Kidney tubule cell (primary cell): ENCODE results near the gene EIF4E2.

ENCODE experiments used
- DNase-seq: peaks from one replicate; pipeline ENCODE4 v3.0.0-alpha.2; 2018; ENCODE audit warnings: low spot score

The EIF4E2 gene

DNA sequence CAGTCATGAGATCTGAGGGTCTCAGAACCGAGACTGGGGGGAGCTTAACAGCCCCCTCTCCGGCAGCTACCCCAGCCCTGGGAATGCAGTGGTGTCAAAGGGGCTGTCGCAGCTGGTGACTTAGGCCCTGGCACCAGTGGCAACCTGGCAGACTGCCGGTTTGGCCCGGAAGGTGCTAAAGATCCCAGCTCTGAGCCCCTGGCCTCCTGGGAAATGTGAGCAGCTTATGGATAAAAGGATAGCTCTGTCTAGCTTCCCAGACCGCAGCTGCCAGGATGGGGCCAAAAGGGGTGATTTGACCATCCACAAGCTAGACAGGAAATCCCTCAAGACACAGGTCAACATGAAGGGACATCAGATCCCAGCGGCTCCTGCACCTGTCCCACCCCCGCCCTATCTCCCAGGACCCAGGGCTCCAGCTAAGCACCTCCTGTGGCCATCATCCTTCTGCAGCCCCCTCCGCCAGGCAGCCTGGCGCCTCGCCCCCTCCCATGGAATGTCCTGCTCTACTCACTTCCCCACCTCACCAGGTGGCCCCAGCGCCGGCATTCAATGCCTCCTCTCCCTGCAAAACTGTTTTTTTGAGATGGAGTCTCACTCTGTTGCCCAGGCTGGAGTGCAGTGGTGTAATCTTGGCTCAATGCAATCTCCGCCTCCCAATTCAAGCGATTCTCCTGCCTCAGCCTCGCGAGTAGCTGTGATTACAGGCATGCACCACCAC is 49.7 kb downstream of the EIF4E2 start:
- no peak for DNase-seq

DNA sequence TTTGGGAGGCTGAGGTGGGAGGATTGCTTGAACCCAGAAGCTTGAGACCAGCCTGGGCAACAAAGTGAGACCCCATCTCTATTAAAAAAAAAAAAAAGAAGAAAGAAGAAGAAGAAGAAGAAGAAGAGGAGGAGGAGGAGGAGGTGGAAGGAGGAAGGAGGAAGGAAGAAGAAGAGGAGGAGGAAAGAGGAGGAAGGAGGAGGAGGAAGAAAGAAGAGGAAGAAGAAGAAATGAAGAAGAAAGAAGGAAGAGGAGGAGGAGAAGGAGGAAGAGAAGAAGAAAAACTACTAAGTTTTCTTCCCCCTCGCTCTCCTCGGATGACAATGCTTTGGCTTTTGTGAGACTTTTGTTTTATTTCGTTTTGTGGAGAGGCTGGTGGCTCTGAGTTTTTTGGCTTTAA is 52.8 kb downstream of the EIF4E2 start:
- DNase-seq, result no peak

DNA sequence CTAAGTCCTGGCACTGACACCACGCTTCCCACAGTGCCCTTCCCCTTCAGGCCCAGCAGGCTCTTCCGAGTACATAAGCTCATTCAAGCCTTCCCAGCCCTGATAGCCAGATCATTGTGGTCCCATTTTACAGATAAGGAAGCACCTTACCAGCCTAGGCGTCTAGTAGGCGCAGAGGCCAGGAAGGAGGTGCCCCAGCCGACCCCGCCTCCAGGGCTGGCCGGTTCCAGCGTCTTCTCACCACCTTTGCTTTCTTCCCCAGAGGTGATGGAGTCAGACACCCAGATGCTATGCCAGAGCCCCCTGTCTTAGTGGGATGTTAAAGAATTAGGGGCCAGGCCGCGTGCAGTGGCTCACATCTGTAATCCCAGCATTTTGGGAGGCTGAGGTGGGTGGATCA is 54.0 kb downstream of the EIF4E2 start:
- no peak for DNase-seq

DNA sequence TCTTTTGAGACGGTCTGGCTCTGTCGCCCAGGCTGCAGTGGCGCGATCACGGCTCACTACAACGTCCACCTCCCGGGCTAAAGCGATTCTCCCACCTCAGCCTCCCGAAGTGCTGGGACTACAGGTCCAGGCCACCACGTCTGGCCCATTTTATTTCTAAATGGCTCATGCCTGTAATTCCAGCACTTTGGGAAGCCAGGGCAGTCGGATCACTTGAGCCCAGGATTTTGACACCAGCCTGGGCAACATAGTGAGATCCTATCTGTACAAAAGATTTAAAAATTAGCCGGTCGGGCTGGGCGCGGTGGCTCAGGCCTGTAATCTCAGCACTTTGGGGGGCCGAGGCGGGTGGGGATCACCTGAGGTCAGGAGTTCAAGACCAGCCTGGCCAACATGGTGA is 56.5 kb downstream of the EIF4E2 start:
- no peak for DNase-seq

DNA sequence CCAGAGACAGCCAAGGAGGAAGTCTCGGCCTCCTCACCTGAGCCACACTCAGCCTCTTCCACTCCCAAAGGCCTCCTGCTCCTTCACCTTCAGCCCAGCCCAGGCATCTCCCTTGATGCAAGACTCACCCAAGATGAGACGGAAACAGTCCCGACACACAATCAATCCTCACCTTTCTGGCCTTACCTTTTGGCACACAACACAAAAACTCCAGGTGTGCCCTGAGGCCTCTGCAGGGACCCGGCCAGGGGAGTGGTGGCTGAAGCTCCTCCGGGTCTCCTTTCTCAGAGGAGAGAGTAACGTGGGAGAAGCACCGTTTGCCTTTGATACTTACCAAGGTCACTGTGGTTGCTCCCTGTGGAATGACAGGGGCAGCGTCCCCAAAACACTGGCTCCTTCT is 59.1 kb downstream of the EIF4E2 start:
- no peak for DNase-seq

DNA sequence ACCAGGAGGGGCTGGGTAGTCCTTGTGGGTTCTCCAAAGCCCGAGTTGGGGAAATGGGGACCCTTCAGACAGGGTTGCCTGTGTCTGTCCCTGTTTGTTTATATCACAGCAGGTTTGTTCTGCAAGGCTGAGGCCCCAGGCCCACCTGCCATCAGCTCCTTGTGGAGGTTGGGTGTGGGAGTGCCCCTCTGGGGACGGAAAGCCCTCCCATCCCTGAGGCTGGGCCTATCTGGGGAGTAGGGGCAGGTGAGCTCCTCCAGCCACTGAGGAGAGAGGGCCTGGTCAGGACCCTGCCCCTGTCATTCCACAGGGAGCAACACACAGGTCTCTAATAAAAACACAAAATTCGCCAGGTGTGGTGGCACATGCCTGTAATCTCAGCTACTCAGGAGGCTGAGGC is 59.6 kb downstream of the EIF4E2 start:
- no peak for DNase-seq

DNA sequence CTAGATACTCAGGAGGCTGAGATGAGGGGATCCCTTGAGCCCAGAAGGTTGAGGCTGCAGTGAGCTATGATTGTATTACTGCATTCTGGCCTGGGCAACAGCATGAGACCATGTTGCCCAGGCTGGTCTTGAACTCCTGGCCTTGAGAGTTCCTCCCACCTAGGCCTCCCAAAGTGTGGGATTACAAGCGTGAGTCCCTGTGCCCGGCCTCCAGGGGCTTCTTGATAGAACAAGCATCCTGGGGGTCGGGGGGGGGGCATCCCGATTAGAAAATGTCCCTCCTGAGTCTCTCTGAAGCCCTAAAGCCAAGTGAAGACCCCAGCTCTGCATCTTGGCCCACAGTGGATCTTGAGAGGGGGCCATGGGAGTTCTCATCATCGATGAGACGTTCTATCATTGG is 60.6 kb downstream of the EIF4E2 start:
- DNase-seq, result no peak

DNA sequence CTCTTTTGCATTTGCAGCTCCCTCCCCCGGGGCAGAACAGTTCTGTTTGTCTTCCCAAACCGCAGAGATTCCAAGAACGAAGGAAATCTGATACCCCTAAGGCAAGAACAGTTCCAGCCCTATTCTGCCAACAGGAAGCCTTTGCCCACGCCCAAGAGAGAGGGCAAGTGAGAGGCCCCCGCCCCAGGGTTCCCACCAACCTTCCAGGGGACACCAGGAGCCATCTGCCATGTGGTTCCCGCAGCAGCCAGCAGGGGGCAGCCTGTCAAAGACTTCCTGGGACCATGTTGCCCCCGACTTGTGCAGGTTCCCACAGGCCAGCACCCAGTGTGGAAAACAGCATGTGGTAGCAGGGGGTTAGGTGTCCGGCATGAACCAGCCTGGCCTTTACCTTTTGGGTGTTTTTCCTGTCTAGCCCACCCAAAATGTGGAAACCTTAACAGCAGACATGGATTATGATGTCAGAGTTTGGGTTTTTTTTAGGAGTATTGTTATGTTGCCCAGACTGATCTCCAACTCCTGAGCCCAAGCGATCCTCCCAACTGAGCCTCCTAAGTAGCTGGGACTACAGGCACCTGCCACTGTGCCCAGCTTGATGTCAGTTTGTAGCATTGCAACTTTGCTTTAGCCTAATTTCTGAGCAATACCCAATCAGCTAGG is 61.2 kb downstream of the EIF4E2 start:
- peak; percentile 73 for DNase-seq

DNA sequence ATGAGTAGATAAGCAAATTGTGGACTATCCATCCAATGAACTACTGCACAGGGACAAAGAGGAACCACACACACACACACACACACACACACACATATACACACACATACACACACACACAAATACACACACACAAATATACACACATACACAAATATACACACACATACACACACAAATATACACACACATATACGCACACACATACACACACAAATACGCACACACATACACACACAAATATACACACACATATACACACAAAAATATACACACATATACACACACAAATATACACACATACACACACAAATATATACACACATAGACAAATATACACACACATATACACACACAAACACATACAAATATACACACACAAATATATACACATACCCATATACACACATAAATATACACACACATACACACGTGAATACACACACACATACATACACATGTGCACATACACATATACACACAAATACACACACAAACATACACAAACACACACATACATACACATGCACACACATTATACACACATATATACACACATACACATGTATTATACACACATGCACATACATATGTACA is 63.1 kb downstream of the EIF4E2 start:
- DNase-seq, result no peak

DNA sequence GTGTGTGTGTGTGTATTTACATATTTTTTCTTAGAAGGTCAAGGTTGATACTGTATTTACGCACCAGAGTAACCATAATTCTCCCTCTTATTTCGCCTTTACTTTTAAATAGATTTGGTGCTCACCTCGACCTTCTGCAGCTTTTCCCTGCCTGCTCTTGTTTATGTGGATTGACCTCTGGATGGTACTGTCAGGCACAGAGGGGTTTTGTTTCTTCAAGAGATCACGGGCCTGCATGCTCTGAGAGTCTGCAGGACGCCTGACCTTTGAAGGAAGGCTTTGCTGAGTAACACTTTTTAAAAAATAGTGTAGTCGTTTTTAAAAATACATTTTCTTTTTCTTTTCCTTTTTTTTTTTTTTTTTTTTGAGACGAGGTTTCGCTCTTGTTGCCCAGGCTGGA is 64.8 kb downstream of the EIF4E2 start:
- DNase-seq, result no peak
